AG04449 (cell line): ENCODE data around the gene GSTK1.
"Not testable (repeated sequence)": the region's sequence is repeated elsewhere in the genome, so short reads cannot be mapped to it uniquely, and the experiment has no call there.

ENCODE experiments used
- CTCF ChIA-PET: fragments of 350-600 bp; formaldehyde crosslinking; extraction: SDS; loops from one replicate; lab custom pipeline; 2021; ENCODE audit warnings: antibody characterized with exemption; lab: Yijun Ruan, JAX
- POLR2A ChIA-PET: fragments of 400-600, 350-600 bp; formaldehyde crosslinking; extraction: SDS; loops from one replicate; lab custom pipeline; 2020; ENCODE audit warnings: antibody characterized with exemption, inconsistent platforms; lab: Yijun Ruan, JAX
- DNase-seq: peaks from one replicate; pipeline ENCODE4 v3.0.0-alpha.2; 2010; ENCODE audit warnings: low read depth, low spot score
- H3K4me3 ChIP-seq: 2 replicates; pipeline ENCODE4 v1.5.1; 2011; ENCODE audit warnings: low read depth, mild to moderate bottlenecking, control low read depth, low read length
- TF ChIP-seq, protein P1 (sequence below): IDR thresholded peaks from one replicate; pipeline ENCODE4 v1.5.1; 2011; ENCODE audit warnings: mild to moderate bottlenecking, moderate library complexity, low read length, control low read depth, inconsistent platforms; ENCODE audit not compliant: insufficient read depth; ENCODE audit errors: missing control alignments

Gene GSTK1

GRCh38 chr7:143263266-143264195, at the start of gene GSTK1:
Gene GSTK1, plus strand, starts transcription at chr7:143263441. Its CDS starts 73 bp downstream, at chr7:143263514.
- ChIA-PET CTCF (interaction anchor here (0.7 to 5.1 kb wide), 11 partner anchors 10 to 260 kb away, joined by 3 to 51 read pairs (median 4); no protein-coding TSS in a partner anchor), POLR2A (interaction anchor here (0.6 to 1.7 kb wide), 7 partner anchors 18 to 132 kb away, joined by 3 to 11 read pairs (median 4); partner anchors contain the start of gene CASP2)
- TF ChIP-seq, protein P1, sequence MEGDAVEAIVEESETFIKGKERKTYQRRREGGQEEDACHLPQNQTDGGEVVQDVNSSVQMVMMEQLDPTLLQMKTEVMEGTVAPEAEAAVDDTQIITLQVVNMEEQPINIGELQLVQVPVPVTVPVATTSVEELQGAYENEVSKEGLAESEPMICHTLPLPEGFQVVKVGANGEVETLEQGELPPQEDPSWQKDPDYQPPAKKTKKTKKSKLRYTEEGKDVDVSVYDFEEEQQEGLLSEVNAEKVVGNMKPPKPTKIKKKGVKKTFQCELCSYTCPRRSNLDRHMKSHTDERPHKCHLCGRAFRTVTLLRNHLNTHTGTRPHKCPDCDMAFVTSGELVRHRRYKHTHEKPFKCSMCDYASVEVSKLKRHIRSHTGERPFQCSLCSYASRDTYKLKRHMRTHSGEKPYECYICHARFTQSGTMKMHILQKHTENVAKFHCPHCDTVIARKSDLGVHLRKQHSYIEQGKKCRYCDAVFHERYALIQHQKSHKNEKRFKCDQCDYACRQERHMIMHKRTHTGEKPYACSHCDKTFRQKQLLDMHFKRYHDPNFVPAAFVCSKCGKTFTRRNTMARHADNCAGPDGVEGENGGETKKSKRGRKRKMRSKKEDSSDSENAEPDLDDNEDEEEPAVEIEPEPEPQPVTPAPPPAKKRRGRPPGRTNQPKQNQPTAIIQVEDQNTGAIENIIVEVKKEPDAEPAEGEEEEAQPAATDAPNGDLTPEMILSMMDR = no peak
- DNase-seq = no peak
- H3K4me3 ChIP-seq = peak within 1 kb of the TSS; percentile 93

DNA sequence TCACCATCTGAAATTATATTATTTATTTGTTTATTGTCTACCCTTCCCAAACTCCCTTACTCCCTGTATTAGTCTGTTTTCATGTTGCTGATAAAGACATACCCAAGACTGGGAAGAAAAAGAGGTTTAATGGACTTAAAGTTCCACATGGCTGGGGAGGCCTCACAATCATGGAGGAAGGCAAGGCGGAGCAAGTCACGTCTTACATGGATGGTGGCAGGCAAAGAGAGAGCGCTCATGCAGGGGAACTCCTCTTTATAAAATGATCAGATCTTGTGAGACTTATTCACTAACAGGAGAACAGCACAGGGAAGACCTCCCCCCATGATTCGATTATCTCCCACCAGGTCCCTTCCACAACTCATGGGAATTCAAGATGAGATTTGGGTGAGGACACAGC, 49.8 kb upstream of the GSTK1 start:
- H3K4me3 ChIP-seq, DNase-seq, POLR2A ChIA-PET: not testable (repeated sequence)
- CTCF ChIA-PET = interaction anchor here (1.1 to 11.2 kb wide), 4 partner anchors 206 to 341 kb away, joined by 5 to 885 read pairs (median 10); no protein-coding TSS in a partner anchor

DNA sequence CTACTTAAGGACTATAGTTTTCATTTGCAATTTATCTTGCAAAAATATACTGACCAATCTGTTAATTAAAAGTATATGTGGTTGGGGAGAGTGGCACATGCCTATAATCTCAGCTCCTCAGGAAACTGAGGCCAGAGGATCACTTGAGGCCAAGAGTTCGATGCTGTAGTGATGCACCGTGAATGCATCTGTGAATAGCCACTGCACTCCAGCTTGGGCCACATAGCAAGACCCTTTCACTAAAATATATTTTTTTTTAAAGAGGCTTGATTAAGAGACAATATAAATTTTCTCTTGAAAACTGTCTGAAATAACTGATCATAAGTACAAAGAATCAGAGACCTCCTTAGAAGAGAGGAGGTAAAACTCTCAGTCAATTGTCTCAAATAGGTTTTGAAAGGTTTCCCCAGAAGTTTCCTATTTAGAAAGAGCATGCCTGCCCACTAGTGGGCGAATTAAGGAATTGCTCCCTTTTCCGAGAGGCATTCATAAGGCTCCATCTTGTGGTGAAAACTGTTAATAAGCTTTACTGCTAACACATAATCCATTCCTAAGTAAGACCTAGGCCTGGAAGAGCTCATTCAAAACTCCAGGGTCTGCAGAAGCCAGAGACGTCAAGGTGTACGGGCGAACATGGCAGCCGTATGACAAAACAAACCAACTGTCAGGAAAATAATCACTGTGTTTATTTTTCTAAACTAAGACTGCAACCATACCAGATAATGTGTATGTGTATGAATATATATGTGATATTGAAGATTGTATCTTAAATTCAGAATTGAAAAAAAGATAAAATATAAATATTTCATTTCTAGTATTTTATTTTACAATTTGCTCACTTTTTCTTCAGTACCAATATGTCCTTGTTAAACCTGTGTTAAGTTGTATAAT, 48.2 kb upstream of the GSTK1 start:
- TF ChIP-seq, protein P1 = peak; percentile 93
- ChIA-PET CTCF (interaction anchor here (0.6 to 11.2 kb wide), 66 partner anchors 9 to 865 kb away, joined by 3 to 885 read pairs (median 4); partner anchors contain the start of gene TAS2R39), POLR2A (interaction anchor here (0.7 kb wide), 1 partner anchor 206 kb away, joined by 7 read pairs; no protein-coding TSS in a partner anchor)
- peak; percentile 62 for DNase-seq
- no peak overlapping the region for H3K4me3 ChIP-seq

DNA sequence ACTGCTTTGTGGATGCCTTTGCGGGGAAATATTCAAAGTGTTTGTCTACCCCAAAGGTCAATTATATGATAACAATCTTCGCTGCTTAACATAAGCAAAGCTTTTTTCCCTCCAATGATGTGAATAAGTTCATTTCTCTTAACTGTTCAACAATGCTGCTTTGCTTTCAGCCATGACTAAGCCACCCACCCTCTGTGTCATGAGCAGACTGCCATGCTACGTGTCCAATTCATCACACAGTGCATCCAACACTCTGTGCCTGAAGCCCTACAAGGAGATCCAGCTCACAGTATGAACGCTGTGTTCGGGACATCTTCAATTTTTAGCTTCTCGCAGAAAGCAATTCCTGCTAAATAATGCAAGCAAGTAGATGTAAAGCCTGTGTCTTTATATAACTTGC, 47.1 kb upstream of the GSTK1 start:
- TF ChIP-seq, protein P1 = no peak
- H3K4me3 ChIP-seq = no peak overlapping the region
- peak; percentile 23 for DNase-seq
- POLR2A ChIA-PET = no interaction called here
- CTCF ChIA-PET = interaction anchor here (1.0 to 11.2 kb wide), 18 partner anchors 8 to 832 kb away, joined by 3 to 885 read pairs (median 7); no protein-coding TSS in a partner anchor

DNA sequence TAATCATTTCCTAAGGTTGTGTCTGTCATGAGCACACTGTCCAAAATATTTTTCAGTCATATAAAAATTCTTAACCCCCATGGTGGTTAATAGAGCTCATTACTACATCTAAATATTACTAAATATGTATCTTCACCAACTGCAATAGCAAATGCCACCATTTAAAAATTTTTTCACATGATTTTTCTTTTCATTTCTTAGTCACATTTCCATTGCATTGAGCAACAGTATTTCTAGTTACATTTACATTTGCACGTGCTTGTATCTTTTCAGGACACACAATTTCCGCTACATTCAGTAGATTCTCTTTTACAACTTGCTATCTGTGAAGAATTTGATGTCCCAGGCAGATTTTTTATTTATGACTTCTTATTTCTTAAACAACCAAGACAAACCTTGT, 46.6 kb upstream of the GSTK1 start:
- TF ChIP-seq, protein P1 = no peak
- ChIA-PET POLR2A (no interaction called here), CTCF (interaction anchor here (1.5 to 11.2 kb wide), 8 partner anchors 7 to 351 kb away, joined by 7 to 885 read pairs (median 22); no protein-coding TSS in a partner anchor)

DNA sequence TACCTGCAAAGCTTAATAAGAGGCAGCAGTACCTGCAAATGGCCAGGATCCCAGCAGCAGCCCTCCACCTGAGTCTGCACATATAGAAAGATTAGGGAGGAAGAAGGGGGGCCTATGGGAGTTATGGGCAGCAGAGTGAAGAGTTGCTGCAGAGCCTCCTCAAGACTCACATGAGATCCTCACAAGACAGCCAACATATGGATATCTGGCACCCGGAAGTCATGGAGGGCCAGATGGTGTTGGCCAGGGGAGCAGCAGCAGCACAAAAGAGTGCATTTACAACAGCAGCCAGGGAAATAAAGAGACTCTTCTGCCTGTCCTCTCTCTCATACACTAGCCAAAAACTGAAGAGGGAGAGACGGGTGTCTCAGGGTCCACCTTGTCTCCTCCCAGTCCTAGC, 45.4 kb upstream of the GSTK1 start:
- ChIA-PET POLR2A (no interaction called here), CTCF (interaction anchor here (1.2 to 11.2 kb wide), 2 partner anchors 11 to 210 kb away, joined by 3 to 885 read pairs; no protein-coding TSS in a partner anchor)
- TF ChIP-seq, protein P1 = no peak

More for the DNA sequence above, 46.6 kb upstream of the GSTK1 start:
- no peak for DNase-seq
- no peak overlapping the region for H3K4me3 ChIP-seq

More for the DNA sequence above, 45.4 kb upstream of the GSTK1 start:
- no peak overlapping the region for H3K4me3 ChIP-seq
- DNase-seq = no peak
